HepG2 (cell line): ENCODE data around the gene TRIM66. TPM values are rescaled to one million over a fixed set of nuclear protein-coding genes. Genes with fewer than 3 reads are reported as not detected.

Experiments
- ATAC-seq: fragments of 200-7000 bp; cut with Tn5 transposase; 3 replicates; pipeline ENCODE4 v1.9.1; 2020; ENCODE audit warnings: mild to moderate bottlenecking, moderate library complexity
- BruUV-seq: library from RNA; stranded (reverse); fragments of 400-500 nt; replicated peaks from 2 replicates; lab custom pipeline; 2021; lab: Mats Ljungman, UMichigan
- CTCF ChIA-PET: fragments of 300-600 bp; formaldehyde crosslinking; extraction: SDS; loops from one replicate; lab custom pipeline; 2021; ENCODE audit warnings: low total read pairs, inconsistent platforms, low intra/inter-chr PET ratio; lab: Yijun Ruan, JAX
- POLR2A ChIA-PET: fragments of 350-600 bp; sonication (Branson Sonifier 250); formaldehyde crosslinking; loops from one replicate; lab custom pipeline; 2020; ENCODE audit warnings: antibody characterized with exemption, inconsistent platforms; lab: Yijun Ruan, JAX
- DNase-seq: peaks from one replicate; pipeline ENCODE4 v3.0.0-alpha.2; 2015; ENCODE audit warnings: low spot score
- FAIRE-seq: peaks from 3 replicates; lab custom pipeline; 2011; peaks lifted over from hg19 to GRCh38; lab: Jason Lieb, UNC
- H2AFZ ChIP-seq: one replicate; pipeline ENCODE4 v1.6.1; 2011; ENCODE audit warnings: low read length, inconsistent platforms
- H3K27ac ChIP-seq: fragments of 300-600 bp; 3 replicates; pipeline ENCODE4 v1.8.0; 2011; ENCODE audit warnings: mixed run types, mild to moderate bottlenecking, mixed read lengths, low read length, inconsistent platforms; ENCODE audit not compliant: insufficient read depth; ENCODE audit errors: extremely low read length
- H3K27me3 ChIP-seq, 2 experiments: fragments of 200-600 bp in 1 of 2; 2 replicates in 1 of 2; 3 replicates in 1 of 2; pipeline versions ENCODE4 v1.6.0 to v1.8.0; 2011; ENCODE audit warnings: low read length in 2 of 2, mild to moderate bottlenecking in 2 of 2, moderate library complexity in 2 of 2, inconsistent platforms in 1 of 2; ENCODE audit not compliant: insufficient read depth in 2 of 2, control insufficient read depth in 1 of 2
- H3K36me3 ChIP-seq, 2 experiments: fragments of 200-600 bp in 1 of 2; replicated peaks in 1 of 2; 2 replicates in 1 of 2; 3 replicates in 1 of 2; pipeline versions ENCODE4 v1.5.1 to v1.8.0; 2011; ENCODE audit warnings: low read length in 2 of 2, inconsistent platforms in 1 of 2; ENCODE audit not compliant: insufficient read depth in 2 of 2, control insufficient read depth in 1 of 2
- H3K4me1 ChIP-seq: 2 replicates; pipeline ENCODE4 v1.5.1; 2012; ENCODE audit warnings: low read length, inconsistent platforms; ENCODE audit not compliant: insufficient read depth
- H3K4me2 ChIP-seq: 2 replicates; pipeline ENCODE4 v1.6.0; 2011; ENCODE audit warnings: low read depth, low read length, inconsistent platforms
- H3K4me3 ChIP-seq, 3 experiments: fragments of 200-600 bp in 1 of 3; sonication (generic), shearing (Covaris generic) in 1 of 3; replicated peaks in 1 of 3; 2 replicates each; pipeline ENCODE4 v1.5.1; 2011 to 2016; ENCODE audit warnings: low read length in 3 of 3, inconsistent platforms in 2 of 3, low read depth in 2 of 3, mild to moderate bottlenecking in 2 of 3, control low read depth in 1 of 3, mixed read lengths in 1 of 3; ENCODE audit not compliant: insufficient read depth in 1 of 3
- H3K79me2 ChIP-seq: one replicate; pipeline ENCODE4 v1.6.1; 2011; ENCODE audit warnings: low read length, inconsistent platforms; ENCODE audit not compliant: insufficient read depth
- H3K9ac ChIP-seq: 2 replicates; pipeline ENCODE4 v1.6.0; 2011; ENCODE audit warnings: mild to moderate bottlenecking, low read depth, low read length, inconsistent platforms; ENCODE audit not compliant: insufficient read depth
- H3K9me3 ChIP-seq: 2 replicates; pipeline ENCODE4 v1.5.1; 2012; ENCODE audit warnings: mild to moderate bottlenecking, low read length
- H4K20me1 ChIP-seq: 2 replicates; pipeline ENCODE4 v1.6.0; 2011; ENCODE audit warnings: inconsistent platforms, mild to moderate bottlenecking, low read length, moderate library complexity; ENCODE audit not compliant: insufficient read depth
- ATF1 ChIP-seq: IDR thresholded peaks from 2 replicates; pipeline ENCODE4 v1.6.1; 2016; ENCODE audit warnings: mild to moderate bottlenecking, control low read depth
- ATF2 ChIP-seq: sonication (generic); formaldehyde crosslinking; IDR thresholded peaks from 2 replicates; pipeline ENCODE4 v1.4.0; 2020; ENCODE audit warnings: missing genetic modification reagents
- CBX2 ChIP-seq, 2 experiments: fragments of 200-600 bp in 1 of 2; sonication (generic); formaldehyde crosslinking in 1 of 2; IDR thresholded peaks; 2 replicates each; pipeline versions ENCODE4 v1.7.0 to v1.8.1; 2018 to 2022; ENCODE audit warnings: low read depth in 2 of 2, low read length in 1 of 2, mild to moderate bottlenecking in 1 of 2, missing genetic modification reagents in 1 of 2
- E2F1 ChIP-seq: sonication (generic); formaldehyde crosslinking; IDR thresholded peaks from 2 replicates; pipeline ENCODE4 v1.5.0; 2020; ENCODE audit warnings: missing genetic modification reagents
- EHMT2 ChIP-seq: fragments of 200-600 bp; sonication (generic); IDR thresholded peaks from 2 replicates; pipeline ENCODE4 v1.7.0; 2017; ENCODE audit warnings: antibody characterized with exemption, low read depth, low read length, borderline replicate concordance
- IRX3 ChIP-seq: sonication (generic); formaldehyde crosslinking; IDR thresholded peaks from 2 replicates; pipeline ENCODE4 v1.8.1; 2023; ENCODE audit warnings: mild to moderate bottlenecking, low read depth, missing genetic modification reagents, borderline replicate concordance
- MAF1 ChIP-seq: sonication (generic); formaldehyde crosslinking; IDR thresholded peaks from 2 replicates; pipeline ENCODE4 v1.5.0; 2020; ENCODE audit warnings: missing genetic modification reagents, borderline replicate concordance
- PHF21A ChIP-seq: sonication (generic); formaldehyde crosslinking; IDR thresholded peaks from 2 replicates; pipeline ENCODE4 v1.5.0; 2020; ENCODE audit warnings: mild to moderate bottlenecking, missing genetic modification reagents
- SRY ChIP-seq: sonication (generic); formaldehyde crosslinking; IDR thresholded peaks from 2 replicates; pipeline ENCODE4 v1.8.0; 2022; ENCODE audit warnings: mild to moderate bottlenecking, missing genetic modification reagents
- TEAD2 ChIP-seq: sonication (generic); formaldehyde crosslinking; IDR thresholded peaks from 2 replicates; pipeline ENCODE4 v1.9.0; 2021; ENCODE audit warnings: missing genetic modification reagents
- THYN1 ChIP-seq: sonication (generic); formaldehyde crosslinking; IDR thresholded peaks from 2 replicates; pipeline ENCODE4 v1.8.1; 2023; ENCODE audit warnings: low read depth, mild to moderate bottlenecking, moderate library complexity, missing genetic modification reagents, borderline replicate concordance
- ZKSCAN8 ChIP-seq: IDR thresholded peaks from 2 replicates; pipeline ENCODE4 v1.6.1; 2016; ENCODE audit warnings: borderline replicate concordance, missing genetic modification reagents, missing compliant biosample characterization
- ZNF264 ChIP-seq: sonication (generic); formaldehyde crosslinking; IDR thresholded peaks from 2 replicates; pipeline ENCODE4 v1.4.0; 2020; ENCODE audit warnings: missing genetic modification reagents
- ZNF616 ChIP-seq: sonication (generic); formaldehyde crosslinking; IDR thresholded peaks from 2 replicates; pipeline ENCODE4 v1.5.0; 2020; ENCODE audit warnings: low read depth, mild to moderate bottlenecking, missing genetic modification reagents
- ZNF619 ChIP-seq: sonication (generic); formaldehyde crosslinking; IDR thresholded peaks from 2 replicates; pipeline ENCODE4 v1.4.0; 2020; ENCODE audit warnings: mild to moderate bottlenecking, missing genetic modification reagents
- ZSCAN31 ChIP-seq: sonication (generic); formaldehyde crosslinking; IDR thresholded peaks from 2 replicates; pipeline ENCODE4 v1.5.0; 2020; ENCODE audit warnings: low read depth, mild to moderate bottlenecking, missing genetic modification reagents
- ZXDC ChIP-seq: sonication (generic); formaldehyde crosslinking; IDR thresholded peaks from 2 replicates; pipeline ENCODE4 v1.5.0; 2020; ENCODE audit warnings: mild to moderate bottlenecking, missing genetic modification reagents
- WGBS: methylation state at CpG from one replicate; pipeline ENCODE4 v1.1.6; 2017; ENCODE audit warnings: low lambda C conversion rate; 5-methylcytosine and 5-hydroxymethylcytosine counted together
- in situ Hi-C: cut with HindIII; loops from 2 replicates; pipeline ENCODE4 v1.10.0; 2017; ENCODE audit warnings: low pct_unique_long_range_greater_than_20kb; ENCODE audit not compliant: extremely low pct_ligation_motif_present
- intact Hi-C: fragments of 100-400 bp; cut with micrococcal nuclease; formaldehyde crosslinking; loops from one replicate; pipeline ENCODE4 v1.10.0; 2022; ENCODE audit not compliant: unreplicated experiment
- polyA plus RNA-seq, 8 experiments: library from polyadenylated mRNA; depleted of rRNA in 3 of 8; stranded (reverse) in 7 of 8; unstranded in 1 of 8; fragments of >200 nt; fragmentation: Illumina TruSeq in 4 of 8; extraction: Trizol in 4 of 8; gene quantifications; 2 replicates each; pipeline versions ENCODE4 v1.2.1 to v1.2.3, GENCODE V29; 2011 to 2016; ENCODE audit warnings: low read depth in 4 of 8, missing spikeins in 1 of 8, mixed read lengths in 1 of 8; ENCODE audit not compliant: insufficient read depth in 1 of 8
- total RNA-seq, 5 experiments: library from RNA; depleted of rRNA; stranded (reverse); fragments of >200 nt; fragmentation: Illumina TruSeq; extraction: Trizol; gene quantifications; 2 replicates each; pipeline ENCODE4 v1.2.3, GENCODE V29; 2016; ENCODE audit warnings: low read depth in 1 of 5

The TRIM66 gene
- total and polyA plus RNA-seq, 2 of the 13 experiments (the other 11 are each of a cell fraction or from before 2014, with no cell fraction given): 4.9 to 6.1 TPM

GRCh38 chr11:8634498-8634897 lies 48.0 kb downstream of the TRIM66 start (continued):
- no peak for TF ChIP-seq ZSCAN31 (CRISPR knock-in tag)
- no peak for TF ChIP-seq THYN1
- TF ChIP-seq CBX2 (IDR thresholded peaks at IDR 0.05; ENCODE audit: low read depth, low read length): no peak
- TF ChIP-seq CBX2 (CRISPR knock-in tag; IDR thresholded peaks at IDR 0.05; ENCODE audit: low read depth): no peak

GRCh38 chr11:8631395-8632118 lies 50.9 kb downstream of the TRIM66 start:
- Histone ChIP-seq H4K20me1 (no peaks in the 10 kb centered on the region), H3K27me3 (no peaks in the 10 kb centered on the region), H2AFZ (no peak overlapping the region), H3K36me3 (peaks cover 7 to 11% of the 10 kb centered on the region in 2 experiments; a peak in 2 of 5 replicates), H3K27ac (no peak overlapping the region), H3K4me2 (no peak overlapping the region), H3K9ac (no peak overlapping the region), H3K79me2 (no peaks in the 10 kb centered on the region), H3K9me3 (no peaks in the 10 kb centered on the region), H3K4me3 (no peak overlapping the region), H3K4me1 (no peaks in the 10 kb centered on the region)
- ChIA-PET CTCF (no interaction called here), POLR2A (interaction anchor here (1.2 kb wide), 1 partner anchor 51 kb away, joined by 4 read pairs; the partner anchor contains the start of genes RPL27A and TRIM66)
- BruUV-seq: no TSS peak
- TF ChIP-seq TEAD2 (no peak), PHF21A (CRISPR knock-in tag) (no peak), ZXDC (CRISPR knock-in tag) (no peak), MAF1 (CRISPR knock-in tag) (no peak), ATF2 (CRISPR knock-in tag) (no peak), ZNF619 (CRISPR knock-in tag) (no peak), ZNF616 (no peak), SRY (no peak), ZKSCAN8 (no peak), ATF1 (CRISPR knock-in tag) (no peak), EHMT2 (no peak), ZNF264 (no peak), IRX3 (no peak), E2F1 (no peak)
- ATAC-seq (no peak), FAIRE-seq (no peak), DNase-seq (no peak)
- in situ Hi-C loops: no loop called here
- 94% methylated on average over 6 of the region's 6 CpGs for WGBS
- intact Hi-C loops: no loop called here
